CD4-positive, CD25-positive, alpha-beta regulatory T cell (primary cell): Measurements from ENCODE around the gene USE1. TPM values are rescaled to one million over a fixed set of nuclear protein-coding genes. Genes with fewer than 3 reads are reported as not detected.

Experiments used
- ATAC-seq, 2 donors: fragments of 150-1000 bp; cut with Tn5 transposase; one replicate each; pipeline ENCODE4 v1.10.0; 2021; ENCODE audit warnings: low read depth in 2 of 2, moderate number of reproducible peaks in 2 of 2, moderate library complexity in 1 of 2
- DNase-seq, 3 donors: peaks; one replicate each; pipeline versions ENCODE4 v3.0.0 to v3.0.0-alpha.2; 2012 to 2022; ENCODE audit warnings: mixed read lengths in 1 of 3
- H3K27ac ChIP-seq: one replicate; pipeline ENCODE4 v1.7.0; 2013; ENCODE audit warnings: mild to moderate bottlenecking, low read length; ENCODE audit not compliant: insufficient read depth, poor library complexity, severe bottlenecking
- H3K27me3 ChIP-seq: one replicate; pipeline ENCODE4 v1.7.0; 2013; ENCODE audit warnings: low read length; ENCODE audit not compliant: control insufficient read depth, insufficient read depth
- H3K36me3 ChIP-seq: one replicate; pipeline ENCODE4 v1.7.0; 2013; ENCODE audit warnings: mild to moderate bottlenecking, low read length, moderate library complexity; ENCODE audit not compliant: control insufficient read depth, insufficient read depth
- H3K4me1 ChIP-seq: 2 replicates; pipeline ENCODE4 v1.7.0; 2013; ENCODE audit warnings: mild to moderate bottlenecking, low read length; ENCODE audit not compliant: insufficient read depth, control insufficient read depth, poor library complexity, severe bottlenecking
- H3K4me3 ChIP-seq: one replicate; pipeline ENCODE4 v1.7.0; 2013; ENCODE audit warnings: low read depth, mild to moderate bottlenecking, low read length, moderate library complexity
- H3K9me3 ChIP-seq, 2 experiments: 1 replicate in 1 of 2; 2 replicates in 1 of 2; pipeline ENCODE4 v1.7.0; 2013; ENCODE audit warnings: low read length in 2 of 2, mild to moderate bottlenecking in 1 of 2, moderate library complexity in 1 of 2; ENCODE audit not compliant: control insufficient read depth in 2 of 2
- H3K27ac Mint-ChIP-seq, 3 donors: one replicate each; pipeline ENCODE4 v1.8.0; 2020 to 2022; ENCODE audit warnings: mild to moderate bottlenecking in 3 of 3, mixed read lengths in 3 of 3, moderate library complexity in 2 of 3
- H3K27me3 Mint-ChIP-seq: one replicate; pipeline ENCODE4 v1.8.0; 2022; ENCODE audit warnings: mild to moderate bottlenecking, mixed read lengths
- H3K36me3 Mint-ChIP-seq: one replicate; pipeline ENCODE4 v1.8.0; 2020; ENCODE audit warnings: mixed read lengths
- H3K4me1 Mint-ChIP-seq, 4 donors: one replicate each; pipeline ENCODE4 v1.8.0; 2020 to 2022; ENCODE audit warnings: mixed read lengths in 4 of 4, mild to moderate bottlenecking in 1 of 4
- H3K4me3 Mint-ChIP-seq, 4 donors: one replicate each; pipeline ENCODE4 v1.8.0; 2020 to 2022; ENCODE audit warnings: mild to moderate bottlenecking in 4 of 4, mixed read lengths in 4 of 4, moderate library complexity in 3 of 4
- H3K9me3 Mint-ChIP-seq, 7 donors: one replicate each; pipeline ENCODE4 v1.8.0; 2020 to 2022; ENCODE audit warnings: mixed read lengths in 7 of 7, mild to moderate bottlenecking in 3 of 7, moderate library complexity in 2 of 7
- polyA plus RNA-seq, 4 donors: library from polyadenylated mRNA; unstranded; fragments of 300-500 nt; fragmentation: Illumina TruSeq; gene quantifications; one replicate each; pipeline ENCODE4 v1.2.3, GENCODE V29; 2021
- total RNA-seq: library from RNA; stranded (reverse); gene quantifications from one replicate; pipeline ENCODE4 v1.2.3, GENCODE V29; 2022

Gene USE1
- total and polyA plus RNA-seq, 5 donors from 2014 or later, result 27.1 to 53.7 (median 47.6) TPM

DNA sequence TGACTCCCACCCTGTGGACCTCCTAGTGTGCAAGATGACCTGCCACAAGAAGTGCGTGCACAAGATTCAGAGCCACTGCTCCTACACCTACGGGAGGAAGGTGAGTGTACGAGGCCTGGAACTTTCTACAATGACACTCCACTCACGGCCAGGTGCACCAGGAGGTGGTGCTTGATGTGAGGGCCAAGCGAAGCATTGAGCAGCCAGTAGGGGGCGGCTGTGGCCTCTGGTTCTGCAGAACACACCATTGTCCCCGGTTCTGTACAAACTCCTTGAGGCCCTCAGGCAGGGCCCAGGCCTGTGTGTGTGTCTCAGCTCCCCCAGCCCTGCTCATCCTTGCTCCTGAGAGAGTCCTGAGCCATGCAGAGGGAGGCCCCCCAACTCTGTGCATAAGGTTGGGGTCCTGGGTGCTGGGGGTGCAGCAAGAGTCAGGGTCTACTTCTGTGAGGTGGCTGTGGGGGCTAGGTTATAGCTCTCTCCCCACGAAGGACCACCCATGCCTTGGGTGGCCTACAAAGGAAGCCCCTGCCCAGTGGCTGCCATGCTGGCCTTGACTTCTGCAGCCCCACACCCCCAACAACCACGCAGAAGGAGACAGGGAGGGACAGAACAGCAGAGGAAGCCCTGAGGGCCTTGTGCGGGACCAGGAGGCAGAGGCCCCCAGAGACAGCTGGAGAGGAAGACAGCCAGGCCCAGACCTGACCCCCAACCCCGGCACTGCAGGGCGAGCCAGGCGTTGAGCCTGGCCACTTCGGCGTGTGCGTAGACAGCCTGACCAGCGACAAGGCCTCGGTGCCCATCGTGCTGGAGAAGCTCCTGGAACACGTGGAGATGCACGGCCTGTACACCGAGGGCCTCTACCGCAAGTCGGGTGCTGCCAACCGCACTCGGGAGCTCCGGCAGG lies 9.7 kb upstream of the USE1 start:
- no peaks in the 10 kb centered on the region for H3K9me3 ChIP-seq
- peak overlapping the region in 1 of 4 donors; percentile 26 for H3K4me3 Mint-ChIP-seq
- H3K4me3 ChIP-seq, result no peak overlapping the region
- peak; percentile 30 to 73 (median 60) for DNase-seq
- H3K36me3 ChIP-seq, result peaks cover 51% of the 10 kb centered on the region
- H3K27me3 Mint-ChIP-seq, result no peaks in the 10 kb centered on the region
- H3K4me1 Mint-ChIP-seq, result peaks cover 0 to 2% (median under 1%) of the 10 kb centered on the region in 4 donors
- no peaks in the 10 kb centered on the region for H3K9me3 Mint-ChIP-seq
- peaks cover 34% of the 10 kb centered on the region for H3K36me3 Mint-ChIP-seq
- no peaks in the 10 kb centered on the region for H3K27me3 ChIP-seq
- no peak overlapping the region for H3K27ac ChIP-seq
- peak; percentile 57 to 73 for ATAC-seq
- H3K4me1 ChIP-seq, result no peaks in the 10 kb centered on the region
- peak overlapping the region in 1 of 3 donors; percentile 42 for H3K27ac Mint-ChIP-seq

DNA sequence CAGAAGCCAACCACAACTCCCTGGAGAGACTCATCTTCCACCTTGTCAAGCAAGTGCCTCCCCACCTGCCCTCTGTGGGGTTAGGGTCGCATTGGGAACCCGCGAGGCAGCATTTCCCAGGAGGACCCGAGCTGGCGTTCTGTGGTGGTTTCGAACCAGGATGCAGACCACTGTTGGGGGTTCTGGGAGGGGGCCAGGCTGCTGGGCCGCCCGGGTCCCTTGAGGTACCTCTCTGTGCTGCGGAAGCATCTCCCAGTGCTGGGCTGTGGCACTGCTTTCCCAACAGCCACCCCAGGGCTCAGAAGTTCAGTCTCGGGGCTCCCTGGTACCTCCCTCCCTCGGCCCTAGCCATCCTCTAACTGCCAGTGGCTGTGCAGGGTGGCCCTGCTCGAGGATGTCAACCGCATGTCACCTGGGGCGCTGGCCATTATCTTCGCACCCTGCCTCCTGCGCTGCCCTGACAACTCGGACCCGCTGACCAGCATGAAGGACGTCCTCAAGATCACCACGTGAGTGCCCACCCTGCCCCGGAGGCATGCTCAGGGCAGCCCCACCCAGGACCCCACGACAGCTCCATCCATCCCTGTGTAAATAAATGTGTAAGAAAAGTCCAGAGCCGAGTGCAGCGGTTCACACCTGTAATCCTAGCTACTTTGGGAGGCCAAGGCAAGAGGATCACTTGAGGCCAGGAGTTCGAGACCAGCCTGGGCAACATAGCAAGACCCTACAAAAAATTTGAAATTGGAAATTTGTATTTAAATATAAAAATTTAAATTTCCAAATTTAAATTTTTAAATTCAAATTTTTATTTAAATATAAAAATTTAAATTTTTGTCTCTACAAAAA lies 8.2 kb upstream of the USE1 start:
- Histone ChIP-seq H3K4me3 (no peak overlapping the region), H3K4me1 (no peaks in the 10 kb centered on the region), H3K9me3 (no peaks in the 10 kb centered on the region), H3K27me3 (no peaks in the 10 kb centered on the region), H3K36me3 (peaks cover 39% of the 10 kb centered on the region), H3K27ac (no peak overlapping the region)
- Mint-ChIP-seq H3K36me3 (peaks cover 27% of the 10 kb centered on the region), H3K27ac (peak overlapping the region in 1 of 3 donors; percentile 31), H3K9me3 (no peaks in the 10 kb centered on the region), H3K4me3 (no peak overlapping the region), H3K27me3 (no peaks in the 10 kb centered on the region), H3K4me1 (peaks cover 0 to 2% (median under 1%) of the 10 kb centered on the region in 4 donors)
- no peak for DNase-seq
- ATAC-seq, result no peak

GRCh38 chr19:17209126-17210036 lies 5.8 kb upstream of the USE1 start:
- Mint-ChIP-seq H3K4me1 (peaks cover 0 to 4% (median 0%) of the 10 kb centered on the region in 4 donors), H3K36me3 (peaks cover 17% of the 10 kb centered on the region), H3K27me3 (peaks cover 1% of the 10 kb centered on the region), H3K27ac (peak overlapping the region in 2 of 3 donors; percentile 69 to 72), H3K4me3 (no peak overlapping the region), H3K9me3 (no peaks in the 10 kb centered on the region)
- H3K27ac ChIP-seq, result no peak overlapping the region
- no peaks in the 10 kb centered on the region for H3K27me3 ChIP-seq
- no peaks in the 10 kb centered on the region for H3K9me3 ChIP-seq
- peaks cover under 1% of the 10 kb centered on the region for H3K4me1 ChIP-seq
- H3K36me3 ChIP-seq, result peaks cover 30% of the 10 kb centered on the region
- H3K4me3 ChIP-seq, result no peak overlapping the region
- peak in 2 of 3 donors; percentile 11 to 39 for DNase-seq
- ATAC-seq, result no peak

- Mint-ChIP-seq H3K9me3 (no peaks in the 10 kb centered on the region), H3K27me3 (peaks cover 5% of the 10 kb centered on the region), H3K27ac (peak overlapping the region in 2 of 3 donors; percentile 44 to 48), H3K36me3 (peaks cover 20% of the 10 kb centered on the region), H3K4me3 (no peak overlapping the region), H3K4me1 (peaks cover 3 to 11% (median 7%) of the 10 kb centered on the region in 4 donors)
- Histone ChIP-seq H3K36me3 (peaks cover 30% of the 10 kb centered on the region), H3K4me3 (no peak overlapping the region), H3K9me3 (no peaks in the 10 kb centered on the region), H3K27ac (no peak overlapping the region), H3K27me3 (no peaks in the 10 kb centered on the region), H3K4me1 (peaks cover 9% of the 10 kb centered on the region)
- no peak for ATAC-seq
- DNase-seq, result no peak
Observed at GRCh38 chr19:17210296-17210695, 4.9 kb upstream of the USE1 start.

GRCh38 chr19:17211547-17212446 lies 3.4 kb upstream of the USE1 start:
- Mint-ChIP-seq H3K4me1 (peaks cover 3 to 20% (median 10%) of the 10 kb centered on the region in 4 donors), H3K9me3 (no peaks in the 10 kb centered on the region), H3K4me3 (peak overlapping the region in 1 of 4 donors; percentile 32), H3K36me3 (peaks cover 20% of the 10 kb centered on the region), H3K27ac (no peak overlapping the region), H3K27me3 (peaks cover 5% of the 10 kb centered on the region)
- ATAC-seq (no peak), DNase-seq (no peak)
- H3K27me3 ChIP-seq, result no peaks in the 10 kb centered on the region
- H3K36me3 ChIP-seq, result peaks cover 27% of the 10 kb centered on the region
- H3K27ac ChIP-seq, result no peak overlapping the region
- no peak overlapping the region for H3K4me3 ChIP-seq
- H3K9me3 ChIP-seq, result no peaks in the 10 kb centered on the region
- H3K4me1 ChIP-seq, result peaks cover 18% of the 10 kb centered on the region

DNA sequence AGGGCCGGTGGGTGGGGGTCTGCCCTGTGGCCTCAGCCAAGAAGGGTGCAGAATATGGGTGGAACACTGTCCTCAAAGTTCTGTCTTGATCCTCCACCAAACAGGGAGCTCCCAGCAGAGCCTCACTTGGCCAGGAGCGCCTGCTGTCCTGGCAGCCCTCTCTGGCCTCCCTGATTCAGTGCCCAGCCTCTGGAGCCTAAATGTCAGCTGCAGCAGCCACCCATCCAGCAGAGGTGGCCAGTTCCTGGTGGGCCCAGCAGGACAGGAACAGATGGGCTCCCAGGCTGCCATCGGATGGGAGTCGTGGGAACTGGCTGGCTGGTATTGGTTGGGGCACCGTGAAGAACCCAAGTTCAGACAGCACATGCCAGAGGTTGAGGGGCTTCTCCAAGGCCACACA lies 1.8 kb upstream of the USE1 start:
- no peak for ATAC-seq

More for the DNA sequence above, 1.8 kb upstream of the USE1 start:
- no peak overlapping the region for H3K27ac Mint-ChIP-seq
- no peaks in the 10 kb centered on the region for H3K27me3 ChIP-seq
- no peak overlapping the region for H3K27ac ChIP-seq
- no peak for DNase-seq
- no peaks in the 10 kb centered on the region for H3K9me3 ChIP-seq
- H3K4me3 Mint-ChIP-seq, result peak overlapping the region in 2 of 4 donors; percentile 28 to 77
- no peaks in the 10 kb centered on the region for H3K9me3 Mint-ChIP-seq
- H3K36me3 ChIP-seq, result peaks cover 36% of the 10 kb centered on the region
- H3K36me3 Mint-ChIP-seq, result peaks cover 26% of the 10 kb centered on the region
- peaks cover 3 to 20% (median 10%) of the 10 kb centered on the region in 4 donors for H3K4me1 Mint-ChIP-seq
- peaks cover 18% of the 10 kb centered on the region for H3K4me1 ChIP-seq
- H3K4me3 ChIP-seq, result no peak overlapping the region
- H3K27me3 Mint-ChIP-seq, result peaks cover 5% of the 10 kb centered on the region
